Measurements from ENCODE around the gene NAPSA.
"Not testable (repeated sequence)": the region's sequence is repeated elsewhere in the genome, so short reads cannot be mapped to it uniquely, and the experiment has no call there.

NAPSA gene

DNA sequence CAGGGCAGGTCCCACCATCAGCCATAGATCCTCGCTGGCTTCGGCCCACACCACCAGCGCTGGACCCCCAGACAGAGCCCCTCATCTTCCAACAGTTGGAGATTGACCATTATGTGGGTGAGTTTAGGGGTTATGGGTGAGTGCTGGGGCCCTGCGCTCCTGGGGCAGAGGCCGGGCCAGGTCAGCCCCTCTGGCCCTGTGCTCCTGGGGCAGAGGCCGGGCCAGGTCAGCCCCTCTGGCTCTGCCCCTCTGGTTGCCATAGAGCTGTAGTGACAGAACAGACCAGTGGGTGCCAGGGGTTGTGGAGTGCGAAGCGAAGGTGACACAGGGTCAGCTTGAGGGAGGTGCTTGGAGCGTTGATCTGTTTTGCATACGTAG lies 33.9 kb upstream of the NAPSA start:
- no peaks in the 10 kb centered on the region for H3K27me3 ChIP-seq (ENCODE audit: insufficient read depth, low read length)
- 98% methylated on average over 10 of the region's 10 CpGs for WGBS

DNA sequence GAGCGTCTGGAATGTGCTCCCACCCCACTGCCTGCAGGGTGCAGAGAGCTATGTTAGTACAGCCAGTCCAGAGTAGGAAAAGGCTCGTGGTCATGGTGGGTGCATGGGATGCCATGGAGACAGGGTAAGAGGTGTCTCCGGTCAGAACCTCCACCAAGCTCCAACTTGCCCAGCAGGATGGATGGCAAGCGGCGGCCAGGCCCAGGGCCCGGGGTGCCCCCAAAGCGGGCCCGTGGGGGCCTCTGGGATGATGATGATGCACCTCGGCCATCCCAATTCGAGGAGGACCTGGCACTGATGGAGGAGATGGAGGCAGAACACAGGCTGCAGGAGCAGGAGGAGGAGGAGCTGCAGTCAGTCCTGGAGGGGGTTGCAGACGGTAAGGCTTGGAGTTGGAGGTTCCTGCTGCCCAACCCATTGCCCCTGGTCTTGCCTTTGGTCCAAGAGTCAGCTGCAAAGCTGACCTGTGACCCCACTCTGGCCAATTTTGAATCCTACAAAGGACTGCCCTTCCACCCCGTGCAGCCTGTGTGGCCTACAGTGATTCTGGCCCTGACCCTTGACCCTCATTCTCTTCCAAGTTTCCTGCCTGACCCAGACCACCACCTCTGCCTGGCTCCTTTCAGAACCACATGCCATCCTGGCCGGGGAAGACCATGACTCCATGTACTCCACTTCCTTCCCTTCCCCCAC lies 33.4 kb upstream of the NAPSA start:
- H3K4me3 ChIP-seq (ENCODE audit: low read length) = no peak overlapping the region
- no peak overlapping the region for H3K9ac ChIP-seq (ENCODE audit: low read depth, low read length)
- 95% methylated on average over 13 of the region's 13 CpGs for WGBS
- no peaks in the 10 kb centered on the region for H3K27me3 ChIP-seq (ENCODE audit: insufficient read depth, low read length)
- peaks cover 35% of the 10 kb centered on the region for H3K36me3 ChIP-seq (ENCODE audit: insufficient read depth, low read length)
- no peak overlapping the region for H3K27ac ChIP-seq (ENCODE audit: low read depth, low read length)
- no peaks in the 10 kb centered on the region for H3K9me3 ChIP-seq (ENCODE audit: insufficient read depth, low read depth, low read length)
- H3K4me1 ChIP-seq (ENCODE audit: insufficient read depth, low read length) = no peaks in the 10 kb centered on the region

More for the DNA sequence above, 33.9 kb upstream of the NAPSA start:
- Histone ChIP-seq H3K4me3 (ENCODE audit: low read length) (no peak overlapping the region), H3K4me1 (ENCODE audit: insufficient read depth, low read length) (no peaks in the 10 kb centered on the region), H3K27ac (ENCODE audit: low read depth, low read length) (no peak overlapping the region), H3K36me3 (ENCODE audit: insufficient read depth, low read length) (peaks cover 38% of the 10 kb centered on the region), H3K9ac (ENCODE audit: low read depth, low read length) (no peak overlapping the region), H3K9me3 (ENCODE audit: insufficient read depth, low read depth, low read length) (no peaks in the 10 kb centered on the region)

DNA sequence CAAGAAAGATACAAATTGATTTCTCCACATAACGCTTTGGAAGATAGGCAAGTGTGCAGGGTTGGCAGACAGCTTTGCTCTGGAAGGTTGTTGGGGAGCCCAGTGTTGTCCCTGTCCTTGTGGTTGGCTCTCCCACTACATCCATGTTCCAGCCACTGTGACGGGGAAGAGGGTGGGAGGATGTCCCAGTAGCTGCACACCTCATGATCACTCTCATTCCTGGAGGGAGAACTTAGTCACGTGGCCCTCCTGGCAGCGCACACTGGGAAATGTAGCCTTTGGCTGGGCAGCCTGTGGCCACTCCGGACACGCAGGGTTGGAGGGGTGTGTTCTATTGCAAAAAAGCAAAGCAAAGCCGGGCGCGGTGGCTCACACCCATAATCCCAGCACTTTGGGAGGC lies 28.6 kb upstream of the NAPSA start:
- Histone ChIP-seq H3K27me3 (ENCODE audit: insufficient read depth, low read length) (no peaks in the 10 kb centered on the region), H3K9ac (ENCODE audit: low read depth, low read length) (no peak overlapping the region), H3K27ac (ENCODE audit: low read depth, low read length) (no peak overlapping the region), H3K4me1 (ENCODE audit: insufficient read depth, low read length) (no peaks in the 10 kb centered on the region), H3K36me3 (ENCODE audit: insufficient read depth, low read length) (peaks cover 30% of the 10 kb centered on the region), H3K4me3 (ENCODE audit: low read length) (no peak overlapping the region), H3K9me3 (ENCODE audit: insufficient read depth, low read depth, low read length) (peaks cover 8% of the 10 kb centered on the region; the same call in 1 of the 2 replicates)
- WGBS = 98% methylated on average over 9 of the region's 9 CpGs

- 94% methylated on average over 4 of the region's 4 CpGs for whole genome bisulfite sequencing
- H3K9me3 ChIP-seq (ENCODE audit: insufficient read depth, low read depth, low read length) = peaks cover 8% of the 10 kb centered on the region; the same call in 1 of the 2 replicates
- H3K27ac ChIP-seq (ENCODE audit: low read depth, low read length) = no peak overlapping the region
- peaks cover 28% of the 10 kb centered on the region for H3K36me3 ChIP-seq (ENCODE audit: insufficient read depth, low read length)
- H3K27me3 ChIP-seq (ENCODE audit: insufficient read depth, low read length) = no peaks in the 10 kb centered on the region
- no peak overlapping the region for H3K9ac ChIP-seq (ENCODE audit: low read depth, low read length)
- H3K4me1 ChIP-seq (ENCODE audit: insufficient read depth, low read length) = no peaks in the 10 kb centered on the region
- no peak overlapping the region for H3K4me3 ChIP-seq (ENCODE audit: low read length)
These were observed 28.1 kb upstream of the NAPSA start for GRCh38 chr19:50393589-50393988.

- Histone ChIP-seq H3K9me3 (ENCODE audit: insufficient read depth, low read depth, low read length) (peaks cover 8% of the 10 kb centered on the region; the same call in 1 of the 2 replicates), H3K4me3 (ENCODE audit: low read length) (no peak overlapping the region), H3K9ac (ENCODE audit: low read depth, low read length) (no peak overlapping the region), H3K4me1 (ENCODE audit: insufficient read depth, low read length) (no peaks in the 10 kb centered on the region), H3K36me3 (ENCODE audit: insufficient read depth, low read length) (peaks cover 35% of the 10 kb centered on the region), H3K27me3 (ENCODE audit: insufficient read depth, low read length) (no peaks in the 10 kb centered on the region), H3K27ac (ENCODE audit: low read depth, low read length) (no peak overlapping the region)
- 82% methylated on average over 3 of the region's 5 CpGs for WGBS
These were observed 27.3 kb upstream of the NAPSA start for GRCh38 chr19:50392759-50393158.

GRCh38 chr19:50390952-50391351 lies 25.5 kb upstream of the NAPSA start:
- H3K4me1 ChIP-seq (ENCODE audit: insufficient read depth, low read length); H3K4me3 ChIP-seq (ENCODE audit: low read length); H3K9me3 ChIP-seq (ENCODE audit: insufficient read depth, low read depth, low read length); H3K9ac ChIP-seq (ENCODE audit: low read depth, low read length); H3K27me3 ChIP-seq (ENCODE audit: insufficient read depth, low read length); H3K27ac ChIP-seq (ENCODE audit: low read depth, low read length): not testable (repeated sequence)
- 96% methylated on average over 19 of the region's 23 CpGs for WGBS
- H3K36me3 ChIP-seq (ENCODE audit: insufficient read depth, low read length) = peaks cover 49% of the 10 kb centered on the region

GRCh38 chr19:50390295-50390694 lies 24.9 kb upstream of the NAPSA start:
- not testable (repeated sequence) for H3K9me3 ChIP-seq (ENCODE audit: insufficient read depth, low read depth, low read length); H3K4me1 ChIP-seq (ENCODE audit: insufficient read depth, low read length); H3K4me3 ChIP-seq (ENCODE audit: low read length); H3K27ac ChIP-seq (ENCODE audit: low read depth, low read length); H3K27me3 ChIP-seq (ENCODE audit: insufficient read depth, low read length); H3K9ac ChIP-seq (ENCODE audit: low read depth, low read length)
- 98% methylated on average over 3 of the region's 3 CpGs for WGBS
- peaks cover 52% of the 10 kb centered on the region for H3K36me3 ChIP-seq (ENCODE audit: insufficient read depth, low read length)

DNA sequence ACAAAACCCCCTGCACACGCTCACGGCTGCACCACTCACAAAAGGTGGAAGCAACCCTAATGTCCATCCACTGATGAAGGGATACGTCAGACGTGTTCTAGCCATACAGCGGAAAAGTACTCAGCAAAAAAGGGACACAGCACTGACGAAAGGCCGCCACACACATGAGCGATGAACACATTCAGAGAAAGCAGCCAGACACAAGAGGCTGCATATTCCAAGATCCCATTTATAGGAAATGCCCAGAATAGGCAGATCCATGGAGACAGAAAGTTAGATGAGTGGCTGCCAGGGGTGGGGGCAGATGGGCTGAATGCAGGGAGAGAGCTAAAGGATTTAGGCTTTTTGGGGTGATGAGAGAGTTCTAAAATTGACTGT lies 22.4 kb upstream of the NAPSA start:
- peaks cover 8% of the 10 kb centered on the region; the same call in 1 of the 2 replicates for H3K4me1 ChIP-seq (ENCODE audit: insufficient read depth, low read length)
- H3K4me3 ChIP-seq (ENCODE audit: low read length) = no peak overlapping the region
- H3K9me3 ChIP-seq (ENCODE audit: insufficient read depth, low read depth, low read length) = peaks cover 8% of the 10 kb centered on the region; the same call in 1 of the 2 replicates
- WGBS = 95% methylated on average over 8 of the region's 8 CpGs
- H3K27me3 ChIP-seq (ENCODE audit: insufficient read depth, low read length) = no peaks in the 10 kb centered on the region
- H3K27ac ChIP-seq (ENCODE audit: low read depth, low read length) = no peak overlapping the region
- no peak overlapping the region for H3K9ac ChIP-seq (ENCODE audit: low read depth, low read length)
- H3K36me3 ChIP-seq (ENCODE audit: insufficient read depth, low read length) = peaks cover 47% of the 10 kb centered on the region

DNA sequence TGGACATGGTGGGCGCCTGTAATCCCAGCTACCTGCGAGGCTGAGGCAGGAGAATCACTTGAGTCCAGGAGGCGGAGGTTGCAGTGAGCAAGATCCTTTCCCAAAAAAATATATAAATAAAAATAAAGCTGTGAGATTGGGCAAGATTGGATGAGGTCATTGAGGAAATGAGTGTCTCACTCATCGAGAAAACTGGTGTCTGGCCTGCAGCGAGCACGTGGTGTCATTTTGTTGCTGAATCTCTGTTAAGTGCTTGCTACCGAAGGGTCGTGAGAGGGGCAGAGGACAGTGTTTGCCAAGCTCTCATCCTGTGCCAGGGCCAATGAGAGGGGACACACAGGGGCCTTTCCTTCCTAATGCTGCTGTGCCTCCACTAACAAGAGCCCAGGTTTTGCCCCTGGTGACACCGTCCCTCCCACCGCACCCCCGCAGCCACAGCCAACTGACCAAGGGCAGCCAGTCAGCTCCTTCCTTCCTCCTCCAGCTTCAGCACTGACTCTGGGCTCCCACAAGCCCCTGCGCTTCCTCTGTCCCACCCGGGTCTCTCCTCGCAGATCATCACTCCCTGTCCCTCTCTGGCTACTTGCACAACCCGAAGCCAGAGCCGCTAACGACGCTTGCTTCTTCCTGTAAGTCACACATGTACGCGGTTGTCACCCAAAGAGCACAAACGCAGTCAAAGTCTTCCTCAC lies 21.9 kb upstream of the NAPSA start:
- Histone ChIP-seq H3K27ac (ENCODE audit: low read depth, low read length) (no peak overlapping the region), H3K36me3 (ENCODE audit: insufficient read depth, low read length) (peaks cover 45% of the 10 kb centered on the region), H3K9me3 (ENCODE audit: insufficient read depth, low read depth, low read length) (0 out of 2 replicates have a peak, but pooled peaks cover 4% of the 10 kb centered on the region)

GRCh38 chr19:50384685-50385535 lies 19.5 kb upstream of the NAPSA start:
- H3K9ac ChIP-seq (ENCODE audit: low read depth, low read length) = peak overlapping the region; percentile 93
- H3K4me3 ChIP-seq (ENCODE audit: low read length) = peak overlapping the region; percentile 96
- peaks cover 58% of the 10 kb centered on the region for H3K36me3 ChIP-seq (ENCODE audit: insufficient read depth, low read length)
- no peaks in the 10 kb centered on the region for H3K9me3 ChIP-seq (ENCODE audit: insufficient read depth, low read depth, low read length)
- WGBS = 20% methylated on average over 26 of the region's 26 CpGs
- peaks cover 8% of the 10 kb centered on the region; the same call in 1 of the 2 replicates for H3K4me1 ChIP-seq (ENCODE audit: insufficient read depth, low read length)
- H3K27ac ChIP-seq (ENCODE audit: low read depth, low read length) = peak overlapping the region; percentile 92
- no peaks in the 10 kb centered on the region for H3K27me3 ChIP-seq (ENCODE audit: insufficient read depth, low read length)

More for the DNA sequence above, 21.9 kb upstream of the NAPSA start:
- Histone ChIP-seq H3K4me3 (ENCODE audit: low read length) (no peak overlapping the region), H3K9ac (ENCODE audit: low read depth, low read length) (no peak overlapping the region), H3K4me1 (ENCODE audit: insufficient read depth, low read length) (peaks cover 8% of the 10 kb centered on the region; the same call in 1 of the 2 replicates), H3K27me3 (ENCODE audit: insufficient read depth, low read length) (no peaks in the 10 kb centered on the region)
- 95% methylated on average over 20 of the region's 21 CpGs for WGBS
